HCT116 (cell line): Measurements from ENCODE around the gene NTSR1. TPM values are rescaled to one million over a fixed set of nuclear protein-coding genes. Genes with fewer than 3 reads are reported as not detected.
A peak's percentile ranks its signal among the peaks of the same experiment; 100 is the strongest.

Experiments used
- ATAC-seq: fragments of 200-7000 bp; cut with Tn5 transposase; 2 replicates; pipeline ENCODE4 v1.9.1; 2020; ENCODE audit warnings: mild to moderate bottlenecking, moderate library complexity
- BruUV-seq: library from RNA; stranded (reverse); fragments of 400-500 nt; replicated peaks from 2 replicates; lab custom pipeline; 2021; lab: Mats Ljungman, UMichigan
- CTCF ChIA-PET: fragments of 300-600 bp; sonication (Branson Sonifier 250); formaldehyde crosslinking; loops from one replicate; lab custom pipeline; 2021; ENCODE audit warnings: antibody characterized with exemption; lab: Charles Lee
- POLR2A ChIA-PET: fragments of 300-600, 350-600 bp; sonication (Branson Sonifier 250); formaldehyde crosslinking; loops from one replicate; lab custom pipeline; 2021; ENCODE audit warnings: antibody characterized with exemption; lab: Charles Lee
- RAD21 ChIA-PET, 2 experiments: fragments of 300-600 bp; sonication (Branson Sonifier 250); formaldehyde crosslinking; loops; one replicate each; lab custom pipeline; 2023; ENCODE audit warnings: low total read pairs in 2 of 2; ENCODE audit not compliant: uncharacterized antibody in 2 of 2, unreplicated experiment in 2 of 2, low non-redundant PET in 1 of 2; lab: Charles Lee
- DNase-seq: peaks from one replicate; pipeline ENCODE4 v3.0.0-alpha.2; 2010; ENCODE audit warnings: low read depth, low spot score
- H2AFZ ChIP-seq: fragments of 200-600 bp; shearing (Covaris generic), sonication (generic); 2 replicates; pipeline ENCODE4 v1.6.1; 2017; ENCODE audit warnings: low read depth, mixed run types, mixed read lengths, antibody characterized with exemption, low read length; ENCODE audit not compliant: poor library complexity, severe bottlenecking
- H3K27ac ChIP-seq: 2 replicates; pipeline ENCODE4 v1.5.1; 2012; ENCODE audit warnings: low read depth, low read length
- H3K27me3 ChIP-seq: fragments of 200-600 bp; sonication (generic); 2 replicates; pipeline ENCODE4 v1.6.1; 2016; ENCODE audit warnings: mixed run types, low read length, mixed read lengths; ENCODE audit not compliant: insufficient read depth
- H3K36me3 ChIP-seq, 2 experiments: fragments of 200-500 bp in 1 of 2; fragments of 200-600 bp in 1 of 2; sonication (Bioruptor generic) in 1 of 2; sonication (generic) in 1 of 2; 2 replicates each; pipeline versions ENCODE4 v1.5.1 to v1.6.1; 2014 to 2016; ENCODE audit warnings: low read length in 2 of 2, inconsistent platforms in 1 of 2, mixed read lengths in 1 of 2, mixed run types in 1 of 2; ENCODE audit not compliant: insufficient read depth in 2 of 2, control insufficient read depth in 1 of 2
- H3K4me1 ChIP-seq, 2 experiments: fragments of 200-600 bp in 1 of 2; sonication (generic) in 1 of 2; 2 replicates each; pipeline versions ENCODE4 v1.5.1 to v1.6.1; 2012 to 2017; ENCODE audit warnings: low read length in 2 of 2, inconsistent platforms in 1 of 2, mild to moderate bottlenecking in 1 of 2, mixed read lengths in 1 of 2, mixed run types in 1 of 2, moderate library complexity in 1 of 2; ENCODE audit not compliant: insufficient read depth in 2 of 2, control insufficient read depth in 1 of 2
- H3K4me2 ChIP-seq: fragments of 200-600 bp; sonication (generic); 2 replicates; pipeline ENCODE4 v1.6.1; 2017; ENCODE audit warnings: mixed run types, low read length, mixed read lengths
- H3K4me3 ChIP-seq, 2 experiments: fragments of 200-600 bp in 1 of 2; sonication (generic) in 1 of 2; replicated peaks in 1 of 2; 2 replicates each; pipeline ENCODE4 v1.5.1; 2011 to 2016; ENCODE audit warnings: low read length in 2 of 2, control low read depth in 1 of 2, low read depth in 1 of 2, mild to moderate bottlenecking in 1 of 2, mixed read lengths in 1 of 2, mixed run types in 1 of 2
- H3K79me2 ChIP-seq: fragments of 200-600 bp; sonication (generic); 2 replicates; pipeline ENCODE4 v1.6.1; 2017; ENCODE audit warnings: mild to moderate bottlenecking, mixed run types, low read length, moderate library complexity, mixed read lengths; ENCODE audit not compliant: insufficient read depth
- H3K9ac ChIP-seq: fragments of 200-600 bp; sonication (generic); 2 replicates; pipeline ENCODE4 v1.6.1; 2016; ENCODE audit warnings: low read length, mixed read lengths
- H3K9me2 ChIP-seq: fragments of 200-600 bp; sonication (generic), shearing (Covaris generic); 2 replicates; pipeline ENCODE4 v1.6.1; 2017; ENCODE audit warnings: mixed run types, mild to moderate bottlenecking, moderate library complexity; ENCODE audit not compliant: insufficient read depth
- H3K9me3 ChIP-seq, 2 experiments: fragments of 200-500 bp in 1 of 2; fragments of 200-600 bp in 1 of 2; sonication (Bioruptor generic) in 1 of 2; sonication (generic) in 1 of 2; 2 replicates each; pipeline ENCODE4 v1.6.1; 2014 to 2017; ENCODE audit warnings: low read length in 2 of 2, mixed read lengths in 2 of 2, inconsistent platforms in 1 of 2, low read depth in 1 of 2, mild to moderate bottlenecking in 1 of 2, mixed run types in 1 of 2, moderate library complexity in 1 of 2; ENCODE audit not compliant: control insufficient read depth in 1 of 2, insufficient read depth in 1 of 2
- H4K20me1 ChIP-seq: fragments of 200-600 bp; sonication (generic), shearing (Covaris generic); 2 replicates; pipeline ENCODE4 v1.6.1; 2017; ENCODE audit warnings: mixed run types, mild to moderate bottlenecking, moderate library complexity; ENCODE audit not compliant: insufficient read depth
- CTCF ChIP-seq, 3 experiments: fragments of 200-600 bp in 1 of 3; sonication (generic) in 1 of 3; IDR thresholded peaks in 2 of 3; conservative IDR thresholded peaks in 1 of 3; 2 replicates each; pipeline ENCODE4 v1.5.1; 2012 to 2017; ENCODE audit warnings: low read depth in 2 of 3, low read length in 2 of 3, antibody characterized with exemption in 1 of 3, borderline replicate concordance in 1 of 3, control low read depth in 1 of 3, mild to moderate bottlenecking in 1 of 3, mixed read lengths in 1 of 3, mixed run types in 1 of 3, moderate library complexity in 1 of 3; ENCODE audit not compliant: insufficient read depth in 1 of 3
- ELF1 ChIP-seq: IDR thresholded peaks from 2 replicates; pipeline ENCODE4 v1.6.1; 2012; ENCODE audit warnings: low read depth, borderline replicate concordance
- FOSL1 ChIP-seq: IDR thresholded peaks from 2 replicates; pipeline ENCODE4 v1.6.1; 2012; ENCODE audit warnings: low read depth
- JUND ChIP-seq: IDR thresholded peaks from 2 replicates; pipeline ENCODE4 v1.6.1; 2012
- MAX ChIP-seq: IDR thresholded peaks from 2 replicates; pipeline ENCODE4 v1.6.1; 2012
- POLR2AphosphoS5 ChIP-seq: IDR thresholded peaks from 2 replicates; pipeline ENCODE4 v1.6.1; 2011; ENCODE audit warnings: mild to moderate bottlenecking, low read depth, low read length, moderate library complexity
- RAD21 ChIP-seq: IDR thresholded peaks from 2 replicates; pipeline ENCODE4 v1.6.1; 2012; ENCODE audit warnings: low read depth, mild to moderate bottlenecking
- REST ChIP-seq: IDR thresholded peaks from 2 replicates; pipeline ENCODE4 v1.6.1; 2012; ENCODE audit warnings: low read depth
- SP1 ChIP-seq: IDR thresholded peaks from 2 replicates; pipeline ENCODE4 v1.6.1; 2012; ENCODE audit warnings: low read depth
- ZBTB33 ChIP-seq: IDR thresholded peaks from 2 replicates; pipeline ENCODE4 v1.6.1; 2011; ENCODE audit warnings: mild to moderate bottlenecking, low read length, moderate library complexity; ENCODE audit not compliant: insufficient replicate concordance; ENCODE audit errors: extremely low read depth
- intact Hi-C: fragments of 100-400 bp; cut with micrococcal nuclease; formaldehyde crosslinking; loops from 2 replicates; pipeline ENCODE4 v1.10.0; 2022
- total RNA-seq: library from RNA; stranded (reverse); gene quantifications from one replicate; pipeline ENCODE4 v1.2.1, GENCODE V29; 2021; ENCODE audit not compliant: unreplicated experiment

NTSR1 gene
- total RNA-seq, 1 experiment from 2014 or later = 187 TPM

GRCh38 chr20:62732842-62733525, 24.3 kb downstream of the NTSR1 start:
- peak overlapping the region; percentile 100 for H3K27ac ChIP-seq
- no peak for DNase-seq
- H3K4me3 ChIP-seq = no peak overlapping the region
- no peaks in the 10 kb centered on the region for H3K27me3 ChIP-seq
- no TSS peak for BruUV-seq
- CTCF ChIA-PET = no interaction called here
- H4K20me1 ChIP-seq = peaks cover 5% of the 10 kb centered on the region; the same call in 1 of the 2 replicates
- H3K9me2 ChIP-seq = no peaks in the 10 kb centered on the region
- H3K4me1 ChIP-seq = peaks cover 69 to 100% of the 10 kb centered on the region in 2 experiments
- RAD21 ChIA-PET = no interaction called here
- POLR2A ChIA-PET = interaction anchor here (0.7 kb wide), 1 partner anchor 65 kb away, joined by 3 read pairs; no protein-coding TSS in a partner anchor
- intact Hi-C loops = no loop called here
- no peaks in the 10 kb centered on the region for H3K9me3 ChIP-seq
- no peak overlapping the region for H2AFZ ChIP-seq
- ATAC-seq = no peak
- H3K79me2 ChIP-seq = peaks cover 99% of the 10 kb centered on the region
- peaks cover 0 to 53% of the 10 kb centered on the region in 2 experiments; a peak in 2 of 4 replicates for H3K36me3 ChIP-seq
- peak overlapping the region; percentile 77 for H3K4me2 ChIP-seq
- TF ChIP-seq POLR2AphosphoS5 = no peak
- no peak for TF ChIP-seq ZBTB33
- no peak for TF ChIP-seq REST
- TF ChIP-seq FOSL1 = no peak
- TF ChIP-seq JUND = no peak
- no peak for TF ChIP-seq RAD21
- TF ChIP-seq MAX = no peak
- TF ChIP-seq ELF1 = no peak
- TF ChIP-seq SP1 = no peak
- no peak for TF ChIP-seq CTCF (IDR thresholded peaks at IDR 0.05 in 2 of 3, conservative IDR thresholded peaks at IDR 0.05 in 1 of 3; ENCODE audit: borderline replicate concordance in 1 of 3, insufficient read depth in 1 of 3, low read depth in 2 of 3, low read length in 2 of 3)
- TF ChIP-seq, all 23 proteins: peak for 0
- H3K9ac ChIP-seq = peak overlapping the region; percentile 77
